ENCODE results near the gene GRIN2A. TPM values are rescaled to one million over a fixed set of nuclear protein-coding genes. Genes with fewer than 3 reads are reported as not detected.

GRIN2A gene
- total and polyA plus RNA-seq, 2 donors (not counting 3 experiments of a cell fraction or from before 2014, with no cell fraction given), result not detected

DNA sequence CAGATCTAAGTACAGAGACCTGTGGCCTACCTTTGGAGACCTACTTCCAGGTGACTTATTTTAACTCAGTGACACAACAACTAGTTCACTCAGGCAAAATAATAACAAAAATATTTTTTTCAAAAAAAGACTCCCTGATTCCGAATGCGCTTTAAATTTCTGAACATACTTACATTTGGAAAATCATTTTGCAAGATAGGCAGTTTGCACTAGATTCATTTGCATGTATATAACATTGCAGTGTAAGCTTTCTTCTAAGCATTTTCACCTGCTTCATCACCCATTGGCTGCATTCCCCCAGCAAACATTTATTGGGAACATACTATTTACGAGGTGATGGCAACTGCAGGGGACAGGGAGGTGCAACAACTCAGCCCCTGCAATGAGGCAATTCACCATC is 166.8 kb downstream of the GRIN2A start:
- H3K27me3 ChIP-seq (ENCODE audit: control insufficient read depth in 2 of 2, insufficient read depth in 2 of 2, low read length in 2 of 2), result no peaks in the 10 kb centered on the region
- no peak overlapping the region for H3K27ac ChIP-seq (ENCODE audit: insufficient read depth, low read depth, low read length)
- no peak overlapping the region for H3K9ac ChIP-seq (replicated peaks; ENCODE audit: extremely low read depth, insufficient read depth, low read length)
- DNase-seq (ENCODE audit: low read depth, low spot score), result no peak
- H3K9me1 ChIP-seq (replicated peaks; ENCODE audit: control insufficient read depth, extremely low read depth, insufficient read depth, low read length), result no peaks in the 10 kb centered on the region
- dilution Hi-C loops (cut with MboI; ENCODE audit: extremely low pct_ligation_motif_present, low sequenced_read_pairs), result no loop called here
- H3K4me2 ChIP-seq (ENCODE audit: insufficient read depth, low read length), result no peak overlapping the region
- no peaks in the 10 kb centered on the region for H3K79me2 ChIP-seq (ENCODE audit: control insufficient read depth, insufficient read depth, low read length)
- no peak overlapping the region for H2AFZ ChIP-seq (ENCODE audit: low read depth, low read length)
- intact Hi-C loops (cut with micrococcal nuclease), result no loop called here
- TF ChIP-seq POLR2AphosphoS5 (IDR thresholded peaks at IDR 0.05; ENCODE audit: insufficient read depth, low read depth, low read length) (no peak), EZH2 (IDR thresholded peaks at IDR 0.05; ENCODE audit: borderline replicate concordance, low read depth, low read length, severe bottlenecking) (no peak), POLR2A (IDR thresholded peaks at IDR 0.05; ENCODE audit: low read depth, low read length) (no peak), JUN (IDR thresholded peaks at IDR 0.05; ENCODE audit: borderline replicate concordance, insufficient read depth, insufficient read length, low read depth) (no peak), GATA2 (IDR thresholded peaks at IDR 0.05; ENCODE audit: insufficient read depth, insufficient read length, low read depth, low read length) (no peak), MYC (IDR thresholded peaks at IDR 0.05; ENCODE audit: low read depth, low read length) (no peak), FOS (IDR thresholded peaks at IDR 0.05; ENCODE audit: borderline replicate concordance, insufficient read depth, low read length) (no peak)
- TF ChIP-seq, protein P1, sequence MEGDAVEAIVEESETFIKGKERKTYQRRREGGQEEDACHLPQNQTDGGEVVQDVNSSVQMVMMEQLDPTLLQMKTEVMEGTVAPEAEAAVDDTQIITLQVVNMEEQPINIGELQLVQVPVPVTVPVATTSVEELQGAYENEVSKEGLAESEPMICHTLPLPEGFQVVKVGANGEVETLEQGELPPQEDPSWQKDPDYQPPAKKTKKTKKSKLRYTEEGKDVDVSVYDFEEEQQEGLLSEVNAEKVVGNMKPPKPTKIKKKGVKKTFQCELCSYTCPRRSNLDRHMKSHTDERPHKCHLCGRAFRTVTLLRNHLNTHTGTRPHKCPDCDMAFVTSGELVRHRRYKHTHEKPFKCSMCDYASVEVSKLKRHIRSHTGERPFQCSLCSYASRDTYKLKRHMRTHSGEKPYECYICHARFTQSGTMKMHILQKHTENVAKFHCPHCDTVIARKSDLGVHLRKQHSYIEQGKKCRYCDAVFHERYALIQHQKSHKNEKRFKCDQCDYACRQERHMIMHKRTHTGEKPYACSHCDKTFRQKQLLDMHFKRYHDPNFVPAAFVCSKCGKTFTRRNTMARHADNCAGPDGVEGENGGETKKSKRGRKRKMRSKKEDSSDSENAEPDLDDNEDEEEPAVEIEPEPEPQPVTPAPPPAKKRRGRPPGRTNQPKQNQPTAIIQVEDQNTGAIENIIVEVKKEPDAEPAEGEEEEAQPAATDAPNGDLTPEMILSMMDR (IDR thresholded peaks at IDR 0.05; ENCODE audit: extremely low read depth in 1 of 2, insufficient read depth in 1 of 2, low read depth in 1 of 2, low read length in 2 of 2), result no peak
- TF ChIP-seq, protein P2, sequence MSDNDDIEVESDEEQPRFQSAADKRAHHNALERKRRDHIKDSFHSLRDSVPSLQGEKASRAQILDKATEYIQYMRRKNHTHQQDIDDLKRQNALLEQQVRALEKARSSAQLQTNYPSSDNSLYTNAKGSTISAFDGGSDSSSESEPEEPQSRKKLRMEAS (IDR thresholded peaks at IDR 0.05; ENCODE audit: insufficient read depth, insufficient read length), result no peak
- no peaks in the 10 kb centered on the region for H3K4me1 ChIP-seq (ENCODE audit: control insufficient read depth, extremely low read depth, insufficient read depth, low read length)
- FAIRE-seq, result no peak
- no peaks in the 10 kb centered on the region for H4K20me1 ChIP-seq (replicated peaks; ENCODE audit: control insufficient read depth, extremely low read depth, insufficient read depth, low read length)
- CTCF ChIA-PET, result no interaction called here
- POLR2A ChIA-PET, result no interaction called here
- peaks cover 4% of the 10 kb centered on the region for H3K9me3 ChIP-seq (replicated peaks; ENCODE audit: control insufficient read depth, insufficient read depth, low read length)
- BruUV-seq (replicated peaks), result no TSS peak
- no peak overlapping the region for H3K4me3 ChIP-seq (replicated peaks in 1 of 3; ENCODE audit: insufficient read depth in 1 of 3, low read depth in 1 of 3, low read length in 3 of 3)
- no peaks in the 10 kb centered on the region for H3K36me3 ChIP-seq (ENCODE audit: control insufficient read depth in 2 of 2, extremely low read depth in 1 of 2, insufficient read depth in 2 of 2, low read length in 2 of 2)
